HG02798 (cell line): ENCODE results near the gene PSMD14.
A peak's percentile ranks its signal among the peaks of the same experiment; 100 is the strongest.

Source experiments
- ATAC-seq: cut with Tn5 transposase; IDR thresholded peaks from one replicate; pipeline ENCODE4 v1.9.1; 2021; ENCODE audit warnings: mild to moderate bottlenecking; ENCODE audit not compliant: unreplicated experiment, poor library complexity

The PSMD14 gene

GRCh38 chr2:161374446-161374845, 66.2 kb downstream of the PSMD14 start:
- no peak for ATAC-seq

GRCh38 chr2:161379740-161380139, 71.5 kb downstream of the PSMD14 start:
- ATAC-seq = no peak

GRCh38 chr2:161381546-161381945, 73.3 kb downstream of the PSMD14 start:
- ATAC-seq = no peak

- ATAC-seq = no peak
Observed at GRCh38 chr2:161382747-161383146, 74.5 kb downstream of the PSMD14 start.

GRCh38 chr2:161384864-161385263, 76.6 kb downstream of the PSMD14 start:
- peak; percentile 84 for ATAC-seq

- peak; percentile 73 for ATAC-seq
Observed at GRCh38 chr2:161386228-161386824, 78.1 kb downstream of the PSMD14 start.

- ATAC-seq = peak; percentile 26
Observed at GRCh38 chr2:161388146-161388779, 80.0 kb downstream of the PSMD14 start.

- no peak for ATAC-seq
Observed at GRCh38 chr2:161391737-161392506, 83.7 kb downstream of the PSMD14 start.

- no peak for ATAC-seq
Observed at GRCh38 chr2:161400076-161400475, 91.9 kb downstream of the PSMD14 start.

- no peak for ATAC-seq
Observed at GRCh38 chr2:161402297-161402696, 94.1 kb downstream of the PSMD14 start.

- no peak for ATAC-seq
Observed at GRCh38 chr2:161406316-161406715, 98.1 kb downstream of the PSMD14 start.

GRCh38 chr2:161407597-161407996, 99.4 kb downstream of the PSMD14 start:
- ATAC-seq = no peak

GRCh38 chr2:161409308-161409907, 101.2 kb downstream of the PSMD14 start:
- ATAC-seq = no peak

GRCh38 chr2:161412346-161412745, 104.1 kb downstream of the PSMD14 start:
- no peak for ATAC-seq

GRCh38 chr2:161414042-161415033, 106.1 kb downstream of the PSMD14 start:
- ATAC-seq = peak; percentile 48

- ATAC-seq = peak; percentile 21
Observed at GRCh38 chr2:161415034-161415986, 107.1 kb downstream of the PSMD14 start.

GRCh38 chr2:161415987-161416707, 107.9 kb downstream of the PSMD14 start, which contains the start of gene TBR1:
TBR1 (plus strand) TSS chr2:161416297; CDS start chr2:161416411, 114 bp downstream.
- ATAC-seq = no peak
